GM12801 (cell line): ENCODE data around the gene GRAMD2B.

Experiments
- TF ChIP-seq, protein P1 (sequence below): IDR thresholded peaks from one replicate; pipeline ENCODE4 v1.5.1; 2011; ENCODE audit warnings: control low read depth; ENCODE audit not compliant: insufficient read length; ENCODE audit errors: extremely low read depth

GRAMD2B gene

DNA sequence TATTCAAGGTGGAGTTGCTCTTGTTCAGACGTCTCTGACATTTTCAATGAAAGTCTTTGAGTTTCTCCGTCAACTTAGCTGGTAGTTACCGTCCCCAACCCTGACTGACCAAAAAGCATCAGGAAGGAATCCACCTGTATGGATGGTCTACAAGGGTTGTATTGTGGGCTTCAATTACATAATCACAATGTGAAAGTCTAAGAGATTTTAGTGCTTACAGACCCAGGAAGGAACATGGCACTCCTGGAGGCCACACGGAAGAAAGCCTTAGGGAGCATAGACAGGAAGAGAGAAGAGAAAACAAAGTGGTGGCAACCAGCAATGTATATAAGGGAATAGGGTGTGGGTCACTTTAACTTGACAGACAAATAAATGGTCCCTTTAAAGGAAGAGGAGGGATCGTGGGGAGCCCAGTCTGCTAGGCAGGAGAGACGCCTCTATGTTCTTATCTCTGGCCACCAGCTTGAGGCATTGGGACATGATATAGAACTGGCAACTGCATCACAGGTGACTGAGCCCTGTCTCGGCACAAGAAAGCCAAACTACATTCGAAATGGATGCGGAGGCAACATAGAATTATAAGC is 91.4 kb downstream of the GRAMD2B start:
- TF ChIP-seq, protein P1, sequence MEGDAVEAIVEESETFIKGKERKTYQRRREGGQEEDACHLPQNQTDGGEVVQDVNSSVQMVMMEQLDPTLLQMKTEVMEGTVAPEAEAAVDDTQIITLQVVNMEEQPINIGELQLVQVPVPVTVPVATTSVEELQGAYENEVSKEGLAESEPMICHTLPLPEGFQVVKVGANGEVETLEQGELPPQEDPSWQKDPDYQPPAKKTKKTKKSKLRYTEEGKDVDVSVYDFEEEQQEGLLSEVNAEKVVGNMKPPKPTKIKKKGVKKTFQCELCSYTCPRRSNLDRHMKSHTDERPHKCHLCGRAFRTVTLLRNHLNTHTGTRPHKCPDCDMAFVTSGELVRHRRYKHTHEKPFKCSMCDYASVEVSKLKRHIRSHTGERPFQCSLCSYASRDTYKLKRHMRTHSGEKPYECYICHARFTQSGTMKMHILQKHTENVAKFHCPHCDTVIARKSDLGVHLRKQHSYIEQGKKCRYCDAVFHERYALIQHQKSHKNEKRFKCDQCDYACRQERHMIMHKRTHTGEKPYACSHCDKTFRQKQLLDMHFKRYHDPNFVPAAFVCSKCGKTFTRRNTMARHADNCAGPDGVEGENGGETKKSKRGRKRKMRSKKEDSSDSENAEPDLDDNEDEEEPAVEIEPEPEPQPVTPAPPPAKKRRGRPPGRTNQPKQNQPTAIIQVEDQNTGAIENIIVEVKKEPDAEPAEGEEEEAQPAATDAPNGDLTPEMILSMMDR: no peak

DNA sequence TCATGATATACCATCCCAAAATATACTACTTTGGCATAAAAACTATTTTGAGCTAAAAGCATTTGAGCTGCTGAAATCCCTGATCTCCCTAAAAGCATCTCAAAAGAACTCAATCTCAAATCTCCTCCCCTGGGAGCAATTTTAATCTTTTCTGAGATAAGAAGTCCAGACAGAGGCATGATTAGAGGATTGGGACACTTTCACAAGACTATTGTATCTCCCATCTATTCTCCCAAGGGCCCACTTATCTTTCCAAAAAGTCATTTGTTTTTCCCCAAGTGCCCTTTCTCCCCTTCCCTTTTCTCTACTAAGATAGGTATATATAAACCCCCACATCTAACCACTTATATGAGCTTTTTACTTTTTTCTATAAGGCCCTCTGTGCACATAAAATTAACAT is 92.1 kb downstream of the GRAMD2B start:
- TF ChIP-seq, protein P1: no peak

DNA sequence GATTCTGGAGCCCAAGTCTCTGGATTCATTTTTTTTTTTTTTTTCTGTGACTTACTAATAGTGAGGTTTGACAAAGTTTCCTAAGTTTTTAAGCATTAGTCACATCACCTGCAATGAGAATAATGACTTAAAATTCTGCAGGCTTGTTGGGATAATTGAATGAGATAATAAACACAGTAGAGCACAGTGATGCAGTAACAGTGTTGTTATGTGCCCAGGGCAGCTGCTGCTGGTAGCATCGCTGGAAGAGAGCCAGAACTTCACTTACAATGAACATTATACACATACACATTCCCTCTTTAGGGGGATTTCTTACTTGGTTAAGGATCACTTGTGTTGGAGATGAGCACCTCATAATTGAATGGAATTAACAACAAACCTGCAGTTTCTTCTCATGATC is 92.9 kb downstream of the GRAMD2B start:
- TF ChIP-seq, protein P1: no peak

DNA sequence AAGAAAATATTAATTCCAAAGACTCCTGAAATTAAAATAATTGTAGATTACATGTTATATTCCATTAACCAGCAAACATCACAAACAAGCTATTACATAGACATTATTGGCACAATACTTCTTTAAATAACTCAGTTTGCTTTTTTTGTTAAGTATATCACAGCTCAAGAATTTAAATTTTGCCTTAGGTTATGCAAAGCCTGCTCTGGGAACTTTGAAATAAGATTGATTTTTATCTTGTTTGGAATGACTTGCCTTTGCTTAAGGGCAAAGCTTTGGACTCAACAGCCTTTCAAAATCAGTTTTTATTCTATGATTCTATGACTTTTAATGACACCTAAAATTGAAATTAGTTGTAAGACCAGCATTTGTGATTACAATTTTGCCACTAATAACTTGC is 93.6 kb downstream of the GRAMD2B start:
- TF ChIP-seq, protein P1: no peak

DNA sequence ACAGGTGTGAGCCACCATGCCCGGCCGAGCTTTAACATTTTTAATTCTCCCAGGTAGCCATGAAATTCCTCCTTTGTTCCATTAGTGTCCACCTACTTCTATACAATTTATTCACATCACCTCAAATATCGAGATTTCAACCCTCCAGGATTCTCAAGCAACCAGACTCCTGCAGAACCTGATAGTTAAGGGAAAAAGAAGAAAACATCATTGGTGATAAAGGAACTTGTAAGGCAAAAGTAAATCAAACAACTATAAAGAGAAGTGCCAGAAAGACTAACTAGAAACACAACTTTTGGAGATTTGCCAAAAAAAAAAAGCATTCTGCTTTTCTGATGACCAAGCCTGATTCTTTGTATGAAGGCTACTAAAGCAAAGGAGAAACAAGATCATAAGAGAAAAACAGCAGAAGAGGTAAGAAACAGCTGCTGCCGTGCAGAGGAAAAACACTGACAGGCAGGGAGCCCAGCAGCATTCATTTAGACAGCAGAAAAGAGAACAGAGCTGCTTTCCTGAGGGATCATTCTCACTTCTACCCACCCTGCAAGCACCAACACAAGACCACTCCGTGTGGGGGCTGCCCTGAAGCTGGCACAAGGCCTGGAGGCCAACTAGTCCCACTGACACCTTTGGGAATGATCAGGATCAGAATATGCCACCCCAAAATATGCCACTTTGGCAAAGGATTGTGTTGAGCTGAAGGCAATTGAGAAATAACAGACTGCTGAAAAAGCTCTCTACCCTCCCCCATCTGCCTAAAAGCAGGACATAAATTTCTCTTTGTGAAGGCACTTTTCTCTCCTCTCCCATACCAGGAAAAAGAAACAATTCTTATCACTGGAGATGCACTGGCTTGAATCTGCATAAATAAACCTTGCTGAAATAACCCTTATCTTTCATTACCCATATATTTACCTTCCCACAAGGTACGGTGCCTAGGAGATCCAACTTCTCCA is 96.7 kb downstream of the GRAMD2B start:
- TF ChIP-seq, protein P1: no peak

DNA sequence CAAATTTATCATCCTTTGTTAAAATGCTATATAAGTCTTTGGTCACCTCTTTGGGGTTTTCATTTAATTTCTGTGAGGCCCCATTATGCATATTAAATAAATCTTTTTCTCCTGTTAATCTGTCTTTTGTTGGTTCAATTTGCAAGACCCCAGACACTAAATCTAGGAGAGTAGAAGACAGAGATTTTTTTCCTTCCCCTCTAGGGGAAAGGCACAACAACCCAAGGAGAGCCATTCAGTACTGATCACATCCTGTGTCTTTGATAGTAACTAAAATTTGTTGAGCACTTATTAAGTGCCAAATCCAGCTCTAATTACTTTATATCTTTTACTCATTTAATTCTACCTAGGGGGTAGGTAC is 97.4 kb downstream of the GRAMD2B start:
- TF ChIP-seq, protein P1: no peak

DNA sequence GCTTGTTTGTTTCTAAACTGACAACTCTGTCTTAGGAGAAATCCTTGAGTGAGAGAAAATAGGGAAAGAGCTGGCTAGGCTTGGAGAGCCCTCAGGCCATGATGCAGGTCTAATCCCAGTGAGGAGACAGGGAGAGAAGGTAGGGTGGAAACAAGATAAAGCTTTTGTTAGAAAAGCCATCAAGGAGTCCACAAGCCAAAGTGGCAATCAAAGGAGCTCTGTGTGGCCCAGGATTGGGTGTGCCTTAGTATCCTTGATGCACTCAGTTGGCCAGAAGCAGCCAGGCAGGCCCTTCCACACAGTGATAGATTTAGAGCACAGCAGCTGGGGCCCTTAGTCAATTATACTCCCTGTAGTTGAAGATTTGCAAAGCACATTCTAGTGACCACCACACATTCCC is 97.9 kb downstream of the GRAMD2B start:
- TF ChIP-seq, protein P1: no peak
